ENCODE measurements around the gene NKX6-2.

NKX6-2 gene

GRCh38 chr10:132783165-132783939 is 2.6 kb downstream of the NKX6-2 start:
- no peaks in the 10 kb centered on the region for H3K9me3 ChIP-seq (ENCODE audit: control insufficient read depth, low read length)
- H3K27ac ChIP-seq, result no peak overlapping the region
- no peak for TF ChIP-seq CTCF (IDR thresholded peaks at IDR 0.05)
- no peaks in the 10 kb centered on the region for H3K36me3 ChIP-seq (ENCODE audit: control insufficient read depth, insufficient read depth, low read length)
- H2AFZ ChIP-seq, result no peak overlapping the region
- no peaks in the 10 kb centered on the region for H3K79me2 ChIP-seq
- H3K9ac ChIP-seq, result no peak overlapping the region
- no peak overlapping the region for H3K4me3 ChIP-seq (ENCODE audit: low read depth, low read length)
- H3K4me1 ChIP-seq, result no peaks in the 10 kb centered on the region
- H3K27me3 ChIP-seq (ENCODE audit: control insufficient read depth, insufficient read depth, low read length), result peaks cover 4% of the 10 kb centered on the region
- no peak overlapping the region for H3K4me2 ChIP-seq (ENCODE audit: low read length)

DNA sequence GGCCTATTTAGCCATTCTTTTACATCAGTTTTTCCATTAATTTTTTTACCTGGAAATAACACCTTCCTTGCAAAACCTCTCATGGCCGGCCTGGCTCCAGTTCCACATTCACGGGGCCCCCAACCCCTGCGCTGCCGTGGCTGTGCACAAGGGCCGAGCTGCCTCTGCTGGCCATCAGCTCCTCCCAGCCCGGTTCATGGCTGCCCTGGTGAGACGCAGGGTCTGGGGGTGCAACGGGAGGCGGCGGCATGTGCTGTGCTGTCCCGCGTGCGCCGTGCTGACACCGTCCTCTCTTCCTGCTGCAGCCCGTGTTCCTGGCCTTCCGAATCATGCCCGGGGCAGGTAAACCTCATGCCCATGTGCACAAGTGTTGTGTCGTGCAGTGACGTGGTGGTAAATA is 4.4 kb downstream of the NKX6-2 start:
- no peaks in the 10 kb centered on the region for H3K4me1 ChIP-seq
- H3K27me3 ChIP-seq (ENCODE audit: control insufficient read depth, insufficient read depth, low read length), result peaks cover 4% of the 10 kb centered on the region
- H3K27ac ChIP-seq, result no peak overlapping the region
- no peaks in the 10 kb centered on the region for H3K9me3 ChIP-seq (ENCODE audit: control insufficient read depth, low read length)
- H3K4me2 ChIP-seq (ENCODE audit: low read length), result no peak overlapping the region
- no peaks in the 10 kb centered on the region for H3K79me2 ChIP-seq
- H2AFZ ChIP-seq, result no peak overlapping the region
- no peak overlapping the region for H3K9ac ChIP-seq
- no peak overlapping the region for H3K4me3 ChIP-seq (ENCODE audit: low read depth, low read length)
- no peak for TF ChIP-seq CTCF (IDR thresholded peaks at IDR 0.05)
- H3K36me3 ChIP-seq (ENCODE audit: control insufficient read depth, insufficient read depth, low read length), result no peaks in the 10 kb centered on the region

- Histone ChIP-seq H3K9me3 (ENCODE audit: control insufficient read depth, low read length) (no peaks in the 10 kb centered on the region), H2AFZ (no peak overlapping the region), H3K36me3 (ENCODE audit: control insufficient read depth, insufficient read depth, low read length) (no peaks in the 10 kb centered on the region), H3K9ac (no peak overlapping the region), H3K4me1 (no peaks in the 10 kb centered on the region), H3K27ac (no peak overlapping the region), H3K79me2 (no peaks in the 10 kb centered on the region), H3K4me2 (ENCODE audit: low read length) (no peak overlapping the region), H3K27me3 (ENCODE audit: control insufficient read depth, insufficient read depth, low read length) (peaks cover 4% of the 10 kb centered on the region), H3K4me3 (ENCODE audit: low read depth, low read length) (no peak overlapping the region)
- no peak for TF ChIP-seq CTCF (IDR thresholded peaks at IDR 0.05)
These were observed 5.6 kb downstream of the NKX6-2 start for GRCh38 chr10:132780356-132780755.

GRCh38 chr10:132779549-132780294 is 6.2 kb downstream of the NKX6-2 start:
- H2AFZ ChIP-seq, result no peak overlapping the region
- H3K79me2 ChIP-seq, result no peaks in the 10 kb centered on the region
- no peak overlapping the region for H3K9ac ChIP-seq
- H3K9me3 ChIP-seq (ENCODE audit: control insufficient read depth, low read length), result no peaks in the 10 kb centered on the region
- H3K4me3 ChIP-seq (ENCODE audit: low read depth, low read length), result no peak overlapping the region
- H3K4me2 ChIP-seq (ENCODE audit: low read length), result no peak overlapping the region
- no peak overlapping the region for H3K27ac ChIP-seq
- H3K27me3 ChIP-seq (ENCODE audit: control insufficient read depth, insufficient read depth, low read length), result peaks cover 4% of the 10 kb centered on the region
- TF ChIP-seq CTCF (IDR thresholded peaks at IDR 0.05), result no peak
- H3K36me3 ChIP-seq (ENCODE audit: control insufficient read depth, insufficient read depth, low read length), result no peaks in the 10 kb centered on the region
- H3K4me1 ChIP-seq, result no peaks in the 10 kb centered on the region

Data from parathyroid adenoma (tissue), 2 donors.